SK-N-SH treated with all-trans-retinoic acid at 6 μM for 48 hours (cell line): ENCODE results near the gene MTHFD1.
A peak's percentile ranks its signal among the peaks of the same experiment; 100 is the strongest.

Source experiments
- ATAC-seq: fragments of 200-7000 bp; cut with Tn5 transposase; 3 replicates; pipeline ENCODE4 v1.9.1; 2020; ENCODE audit warnings: mild to moderate bottlenecking, moderate library complexity
- ARNTL ChIP-seq: fragments of 450-650 bp; formaldehyde crosslinking; IDR thresholded peaks from 2 replicates; pipeline ENCODE4 v1.5.0; 2020; ENCODE audit warnings: low read depth, mild to moderate bottlenecking, moderate library complexity, borderline replicate concordance
- CSDC2 ChIP-seq: fragments of 250-450 bp; sonication (Bioruptor Pico); IDR thresholded peaks from 2 replicates; pipeline ENCODE4 v1.5.0; 2020; ENCODE audit warnings: mild to moderate bottlenecking, moderate library complexity
- ESRRG ChIP-seq: fragments of 250-450 bp; sonication (Bioruptor Pico); IDR thresholded peaks from 2 replicates; pipeline ENCODE4 v1.6.1; 2021; ENCODE audit warnings: mild to moderate bottlenecking
- GLIS3 ChIP-seq: fragments of 250-450 bp; sonication (Bioruptor Pico); IDR thresholded peaks from 2 replicates; pipeline ENCODE4 v1.5.0; 2020; ENCODE audit warnings: mild to moderate bottlenecking, moderate library complexity
- ISL1 ChIP-seq: fragments of 250-450 bp; sonication (Bioruptor Pico); IDR thresholded peaks from 2 replicates; pipeline ENCODE4 v2.1.2; 2022; ENCODE audit warnings: mild to moderate bottlenecking, moderate library complexity
- OSR1 ChIP-seq: fragments of 250-450 bp; sonication (Bioruptor Pico); IDR thresholded peaks from 2 replicates; pipeline ENCODE4 v1.8.0; 2022; ENCODE audit warnings: moderate library complexity, mild to moderate bottlenecking, inconsistent platforms
- PPARA ChIP-seq: fragments of 250-450 bp; sonication (Bioruptor Pico); IDR thresholded peaks from 2 replicates; pipeline ENCODE4 v1.5.0; 2020; ENCODE audit warnings: mild to moderate bottlenecking, borderline replicate concordance
- RARB ChIP-seq: fragments of 250-450 bp; sonication (Bioruptor Pico); IDR thresholded peaks from 2 replicates; pipeline ENCODE4 v1.8.0; 2021; ENCODE audit warnings: mild to moderate bottlenecking, moderate library complexity
- SNAI2 ChIP-seq: fragments of 250-450 bp; sonication (Bioruptor Pico); IDR thresholded peaks from 2 replicates; pipeline ENCODE4 v1.5.0; 2020; ENCODE audit warnings: mild to moderate bottlenecking, moderate library complexity
- TCF4 ChIP-seq: fragments of 250-450 bp; sonication (Bioruptor Pico); IDR thresholded peaks from 2 replicates; pipeline ENCODE4 v1.8.0; 2021; ENCODE audit warnings: mild to moderate bottlenecking, moderate library complexity, borderline replicate concordance
- TOX ChIP-seq: fragments of 250-450 bp; sonication (Bioruptor Pico); IDR thresholded peaks from 2 replicates; pipeline ENCODE4 v1.8.0; 2021; ENCODE audit warnings: mild to moderate bottlenecking, moderate library complexity, borderline replicate concordance
- ZC3H10 ChIP-seq: fragments of 250-450 bp; sonication (Bioruptor Pico); IDR thresholded peaks from 2 replicates; pipeline ENCODE4 v1.5.1; 2021; ENCODE audit warnings: mild to moderate bottlenecking, moderate library complexity
- ZFP30 ChIP-seq: fragments of 450-650 bp; formaldehyde crosslinking; IDR thresholded peaks from 2 replicates; pipeline ENCODE4 v1.5.0; 2022; ENCODE audit warnings: mild to moderate bottlenecking, moderate library complexity
- ZNF565 ChIP-seq: fragments of 450-650 bp; formaldehyde crosslinking; conservative IDR thresholded peaks from 2 replicates; pipeline ENCODE4 v1.5.0; 2020; ENCODE audit warnings: low read depth, mild to moderate bottlenecking, moderate library complexity
- ZNF70 ChIP-seq: fragments of 450-650 bp; formaldehyde crosslinking; IDR thresholded peaks from 2 replicates; pipeline ENCODE4 v1.5.0; 2020; ENCODE audit warnings: mild to moderate bottlenecking, moderate library complexity
- ZNF8 ChIP-seq: fragments of 450-650 bp; formaldehyde crosslinking; IDR thresholded peaks from 2 replicates; pipeline ENCODE4 v1.5.0; 2020; ENCODE audit warnings: mild to moderate bottlenecking, moderate library complexity
- TF ChIP-seq, protein P1 (sequence below): fragments of 250-450 bp; sonication (Bioruptor Pico); IDR thresholded peaks from 2 replicates; pipeline ENCODE4 v1.5.1; 2021; ENCODE audit warnings: mild to moderate bottlenecking, moderate library complexity
- TF ChIP-seq, protein P2 (sequence below): fragments of 250-450 bp; sonication (Bioruptor Pico); IDR thresholded peaks from 2 replicates; pipeline ENCODE4 v1.8.0; 2020; ENCODE audit warnings: mild to moderate bottlenecking, moderate library complexity, borderline replicate concordance
- TF ChIP-seq, protein P3 (sequence below): fragments of 250-450 bp; sonication (Bioruptor Pico); IDR thresholded peaks from 2 replicates; pipeline ENCODE4 v1.5.0; 2020; ENCODE audit warnings: mild to moderate bottlenecking, moderate library complexity
- TF ChIP-seq, protein P4 (sequence below): fragments of 250-450 bp; sonication (Bioruptor Pico); IDR thresholded peaks from 2 replicates; pipeline ENCODE4 v1.5.1; 2020; ENCODE audit warnings: low read depth, mild to moderate bottlenecking, moderate library complexity

MTHFD1 gene

DNA sequence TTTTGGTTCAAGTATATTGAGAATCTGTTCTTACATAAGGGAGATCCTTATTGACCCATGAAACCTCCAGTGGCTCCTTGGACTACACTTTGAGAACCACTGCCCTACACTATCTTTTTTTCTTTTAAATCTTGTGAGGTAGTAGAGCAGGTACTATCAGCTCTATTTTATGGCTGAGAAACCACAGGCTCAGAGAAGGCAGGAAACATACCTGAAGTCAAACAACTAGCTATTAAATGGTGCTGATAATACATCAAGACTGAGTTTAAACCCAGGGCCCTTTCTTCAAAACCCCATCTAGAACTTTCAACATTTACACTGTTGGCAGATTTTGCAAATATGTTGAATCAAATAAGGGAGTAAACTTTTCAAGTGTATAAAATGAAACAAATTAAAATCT is 108.6 kb downstream of the MTHFD1 start:
- TF ChIP-seq ESRRG: no peak
- TF ChIP-seq, protein P1, sequence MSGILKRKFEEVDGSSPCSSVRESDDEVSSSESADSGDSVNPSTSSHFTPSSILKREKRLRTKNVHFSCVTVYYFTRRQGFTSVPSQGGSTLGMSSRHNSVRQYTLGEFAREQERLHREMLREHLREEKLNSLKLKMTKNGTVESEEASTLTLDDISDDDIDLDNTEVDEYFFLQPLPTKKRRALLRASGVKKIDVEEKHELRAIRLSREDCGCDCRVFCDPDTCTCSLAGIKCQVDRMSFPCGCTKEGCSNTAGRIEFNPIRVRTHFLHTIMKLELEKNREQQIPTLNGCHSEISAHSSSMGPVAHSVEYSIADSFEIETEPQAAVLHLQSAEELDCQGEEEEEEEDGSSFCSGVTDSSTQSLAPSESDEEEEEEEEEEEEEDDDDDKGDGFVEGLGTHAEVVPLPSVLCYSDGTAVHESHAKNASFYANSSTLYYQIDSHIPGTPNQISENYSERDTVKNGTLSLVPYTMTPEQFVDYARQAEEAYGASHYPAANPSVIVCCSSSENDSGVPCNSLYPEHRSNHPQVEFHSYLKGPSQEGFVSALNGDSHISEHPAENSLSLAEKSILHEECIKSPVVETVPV: no peak
- no peak for TF ChIP-seq ZFP30 (CRISPR knock-in tag)
- TF ChIP-seq TOX (CRISPR knock-in tag): no peak
- no peak for TF ChIP-seq RARB (CRISPR knock-in tag)
- no peak for TF ChIP-seq SNAI2 (CRISPR knock-in tag)
- no peak for TF ChIP-seq PPARA (CRISPR knock-in tag)
- no peak for TF ChIP-seq ZNF565 (CRISPR knock-in tag)
- no peak for TF ChIP-seq ARNTL (CRISPR knock-in tag)
- no peak for TF ChIP-seq ZNF70
- TF ChIP-seq ZC3H10: no peak
- TF ChIP-seq ISL1 (CRISPR knock-in tag): no peak
- TF ChIP-seq, protein P2, sequence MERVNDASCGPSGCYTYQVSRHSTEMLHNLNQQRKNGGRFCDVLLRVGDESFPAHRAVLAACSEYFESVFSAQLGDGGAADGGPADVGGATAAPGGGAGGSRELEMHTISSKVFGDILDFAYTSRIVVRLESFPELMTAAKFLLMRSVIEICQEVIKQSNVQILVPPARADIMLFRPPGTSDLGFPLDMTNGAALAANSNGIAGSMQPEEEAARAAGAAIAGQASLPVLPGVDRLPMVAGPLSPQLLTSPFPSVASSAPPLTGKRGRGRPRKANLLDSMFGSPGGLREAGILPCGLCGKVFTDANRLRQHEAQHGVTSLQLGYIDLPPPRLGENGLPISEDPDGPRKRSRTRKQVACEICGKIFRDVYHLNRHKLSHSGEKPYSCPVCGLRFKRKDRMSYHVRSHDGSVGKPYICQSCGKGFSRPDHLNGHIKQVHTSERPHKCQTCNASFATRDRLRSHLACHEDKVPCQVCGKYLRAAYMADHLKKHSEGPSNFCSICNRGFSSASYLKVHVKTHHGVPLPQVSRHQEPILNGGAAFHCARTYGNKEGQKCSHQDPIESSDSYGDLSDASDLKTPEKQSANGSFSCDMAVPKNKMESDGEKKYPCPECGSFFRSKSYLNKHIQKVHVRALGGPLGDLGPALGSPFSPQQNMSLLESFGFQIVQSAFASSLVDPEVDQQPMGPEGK (CRISPR knock-in tag): no peak
- TF ChIP-seq, all 23 proteins: peak for 0
- ATAC-seq: no peak

DNA sequence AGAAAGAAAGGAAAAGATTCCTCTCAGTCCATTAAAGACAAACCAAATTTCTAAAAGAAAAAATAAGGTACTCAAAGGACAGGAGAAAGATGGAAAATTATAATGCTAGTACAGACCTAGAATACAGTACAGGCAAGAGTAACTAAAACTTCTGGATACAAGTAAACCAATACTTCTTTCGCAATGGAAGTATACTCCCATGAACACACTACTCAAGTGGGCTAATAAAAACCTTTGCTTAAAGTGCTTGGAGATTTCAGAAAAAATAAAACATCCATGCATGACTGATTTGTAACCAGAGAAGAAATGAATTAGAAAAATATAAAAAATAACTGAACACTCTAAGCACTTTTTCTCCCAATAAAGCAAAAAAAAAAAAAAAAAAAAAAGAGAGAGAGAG is 111.9 kb downstream of the MTHFD1 start:
- TF ChIP-seq GLIS3 (CRISPR knock-in tag): no peak
- TF ChIP-seq TOX (CRISPR knock-in tag): no peak
- TF ChIP-seq, protein P3, sequence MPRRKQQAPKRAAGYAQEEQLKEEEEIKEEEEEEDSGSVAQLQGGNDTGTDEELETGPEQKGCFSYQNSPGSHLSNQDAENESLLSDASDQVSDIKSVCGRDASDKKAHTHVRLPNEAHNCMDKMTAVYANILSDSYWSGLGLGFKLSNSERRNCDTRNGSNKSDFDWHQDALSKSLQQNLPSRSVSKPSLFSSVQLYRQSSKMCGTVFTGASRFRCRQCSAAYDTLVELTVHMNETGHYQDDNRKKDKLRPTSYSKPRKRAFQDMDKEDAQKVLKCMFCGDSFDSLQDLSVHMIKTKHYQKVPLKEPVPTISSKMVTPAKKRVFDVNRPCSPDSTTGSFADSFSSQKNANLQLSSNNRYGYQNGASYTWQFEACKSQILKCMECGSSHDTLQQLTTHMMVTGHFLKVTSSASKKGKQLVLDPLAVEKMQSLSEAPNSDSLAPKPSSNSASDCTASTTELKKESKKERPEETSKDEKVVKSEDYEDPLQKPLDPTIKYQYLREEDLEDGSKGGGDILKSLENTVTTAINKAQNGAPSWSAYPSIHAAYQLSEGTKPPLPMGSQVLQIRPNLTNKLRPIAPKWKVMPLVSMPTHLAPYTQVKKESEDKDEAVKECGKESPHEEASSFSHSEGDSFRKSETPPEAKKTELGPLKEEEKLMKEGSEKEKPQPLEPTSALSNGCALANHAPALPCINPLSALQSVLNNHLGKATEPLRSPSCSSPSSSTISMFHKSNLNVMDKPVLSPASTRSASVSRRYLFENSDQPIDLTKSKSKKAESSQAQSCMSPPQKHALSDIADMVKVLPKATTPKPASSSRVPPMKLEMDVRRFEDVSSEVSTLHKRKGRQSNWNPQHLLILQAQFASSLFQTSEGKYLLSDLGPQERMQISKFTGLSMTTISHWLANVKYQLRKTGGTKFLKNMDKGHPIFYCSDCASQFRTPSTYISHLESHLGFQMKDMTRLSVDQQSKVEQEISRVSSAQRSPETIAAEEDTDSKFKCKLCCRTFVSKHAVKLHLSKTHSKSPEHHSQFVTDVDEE (CRISPR knock-in tag): no peak
- TF ChIP-seq ZFP30 (CRISPR knock-in tag): no peak
- TF ChIP-seq, protein P4, sequence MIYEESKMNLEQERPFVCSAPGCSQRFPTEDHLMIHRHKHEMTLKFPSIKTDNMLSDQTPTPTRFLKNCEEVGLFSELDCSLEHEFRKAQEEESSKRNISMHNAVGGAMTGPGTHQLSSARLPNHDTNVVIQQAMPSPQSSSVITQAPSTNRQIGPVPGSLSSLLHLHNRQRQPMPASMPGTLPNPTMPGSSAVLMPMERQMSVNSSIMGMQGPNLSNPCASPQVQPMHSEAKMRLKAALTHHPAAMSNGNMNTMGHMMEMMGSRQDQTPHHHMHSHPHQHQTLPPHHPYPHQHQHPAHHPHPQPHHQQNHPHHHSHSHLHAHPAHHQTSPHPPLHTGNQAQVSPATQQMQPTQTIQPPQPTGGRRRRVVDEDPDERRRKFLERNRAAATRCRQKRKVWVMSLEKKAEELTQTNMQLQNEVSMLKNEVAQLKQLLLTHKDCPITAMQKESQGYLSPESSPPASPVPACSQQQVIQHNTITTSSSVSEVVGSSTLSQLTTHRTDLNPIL (CRISPR knock-in tag): no peak
- TF ChIP-seq ARNTL (CRISPR knock-in tag): no peak
- no peak for TF ChIP-seq OSR1
- no peak for TF ChIP-seq ZNF70
- TF ChIP-seq, protein P2 (CRISPR knock-in tag): no peak
- no peak for TF ChIP-seq ZNF8 (CRISPR knock-in tag)
- TF ChIP-seq CSDC2: no peak
- TF ChIP-seq PPARA (CRISPR knock-in tag): no peak
- no peak for TF ChIP-seq ZC3H10
- TF ChIP-seq, all 23 proteins: peak for 0
- ATAC-seq: no peak

DNA sequence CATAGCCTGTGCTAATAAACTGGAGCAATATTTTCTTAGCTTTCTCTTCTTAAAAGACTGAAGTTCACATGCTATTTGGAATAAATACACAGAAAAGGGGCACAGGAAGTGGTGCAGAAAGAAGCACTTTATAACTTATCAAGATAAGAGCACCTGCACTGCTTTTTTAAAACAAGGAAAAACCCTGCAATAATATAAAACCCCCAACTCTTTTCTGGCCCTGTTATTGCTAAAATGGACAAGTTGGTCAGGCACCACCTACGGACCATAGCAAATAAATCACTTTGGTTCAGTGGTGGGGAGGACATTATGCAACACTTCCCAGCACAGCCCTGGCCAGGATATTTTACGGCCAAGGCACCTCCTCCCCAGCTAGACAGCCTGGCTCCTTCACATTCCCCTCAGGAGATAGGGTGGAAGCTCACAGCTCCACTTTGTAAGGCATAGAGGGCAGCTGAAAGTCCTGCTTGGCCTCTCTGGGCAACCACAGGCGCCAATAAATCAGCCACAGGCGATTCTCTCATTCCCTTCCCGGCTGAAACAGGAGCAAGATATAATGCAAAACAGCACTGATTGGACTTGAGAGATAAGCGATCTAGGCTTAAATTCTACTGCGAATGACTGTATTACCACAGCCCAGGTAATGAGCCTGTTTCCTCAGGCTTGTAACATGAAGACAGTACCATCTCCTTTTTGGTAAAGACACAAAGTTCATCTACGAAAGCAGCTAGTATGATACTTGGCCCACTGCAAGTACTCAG is 113.4 kb downstream of the MTHFD1 start:
- peak; percentile 13 for ATAC-seq

More for the DNA sequence above, 113.4 kb downstream of the MTHFD1 start:
- TF ChIP-seq, protein P2 (CRISPR knock-in tag): peak; percentile 66; the same call in 1 of the 2 replicates
- TF ChIP-seq TCF4 (CRISPR knock-in tag) (peak; percentile 21; the same call in 1 of the 2 replicates), ISL1 (CRISPR knock-in tag) (0 out of 2 replicates have a peak, but pooled peaks have one; percentile 14), CSDC2 (no peak)
- TF ChIP-seq, protein P3 (CRISPR knock-in tag): no peak
- TF ChIP-seq, protein P4 (CRISPR knock-in tag): no peak
